OCI-LY1 (cell line): ENCODE measurements around the gene PLPPR2.

Experiments
- H2AFZ ChIP-seq: fragments of 200-600 bp; sonication (generic), shearing (Covaris generic); 2 replicates; pipeline ENCODE4 v1.6.0; 2014; ENCODE audit warnings: antibody characterized with exemption, mild to moderate bottlenecking, low read length
- H3F3A ChIP-seq: fragments of 200-600 bp; sonication (generic), shearing (Covaris generic); 2 replicates; pipeline ENCODE4 v1.6.0; 2014; ENCODE audit warnings: mild to moderate bottlenecking, antibody characterized with exemption, low read length, moderate library complexity; ENCODE audit not compliant: insufficient read depth
- H3K27ac ChIP-seq: fragments of 200-600 bp; sonication (generic); 2 replicates; pipeline ENCODE4 v1.5.1; 2014; ENCODE audit warnings: low read length, mixed run types, mild to moderate bottlenecking, low read depth; ENCODE audit not compliant: poor library complexity, severe bottlenecking
- H3K27me3 ChIP-seq: fragments of 200-600 bp; sonication (generic); 2 replicates; pipeline ENCODE4 v1.6.0; 2014; ENCODE audit warnings: antibody characterized with exemption, mild to moderate bottlenecking, low read length, moderate library complexity; ENCODE audit not compliant: insufficient read depth
- H3K36me3 ChIP-seq: fragments of 200-600 bp; sonication (generic); 2 replicates; pipeline ENCODE4 v1.6.1; 2014; ENCODE audit warnings: mild to moderate bottlenecking, antibody characterized with exemption, low read length, moderate library complexity, mixed read lengths; ENCODE audit not compliant: insufficient read depth
- H3K4me1 ChIP-seq: fragments of 200-600 bp; sonication (generic); 2 replicates; pipeline ENCODE4 v1.5.1; 2014; ENCODE audit warnings: mild to moderate bottlenecking, low read length, moderate library complexity; ENCODE audit not compliant: insufficient read depth, severe bottlenecking
- H3K4me2 ChIP-seq: fragments of 200-600 bp; sonication (generic), shearing (Covaris generic); 2 replicates; pipeline ENCODE4 v1.6.1; 2014; ENCODE audit warnings: low read length
- H3K4me3 ChIP-seq: fragments of 200-600 bp; sonication (generic); 2 replicates; pipeline ENCODE4 v1.5.1; 2014; ENCODE audit warnings: low read length, low read depth, mild to moderate bottlenecking, mixed read lengths; ENCODE audit not compliant: poor library complexity, severe bottlenecking
- H3K79me2 ChIP-seq: fragments of 200-600 bp; shearing (Covaris generic); 2 replicates; pipeline ENCODE4 v1.6.1; 2016; ENCODE audit warnings: mixed run types, low read length, mixed read lengths; ENCODE audit not compliant: insufficient read depth
- H3K9ac ChIP-seq: fragments of 200-600 bp; sonication (generic), shearing (Covaris generic); 2 replicates; pipeline ENCODE4 v1.6.1; 2014; ENCODE audit warnings: mild to moderate bottlenecking, low read length, mixed read lengths
- H3K9me2 ChIP-seq: fragments of 200-600 bp; sonication (generic), shearing (Covaris generic); 2 replicates; pipeline ENCODE4 v1.6.1; 2014; ENCODE audit warnings: low read depth, mild to moderate bottlenecking, low read length, mixed read lengths
- H3K9me3 ChIP-seq: fragments of 200-600 bp; shearing (Covaris generic); 2 replicates; pipeline ENCODE4 v1.6.1; 2014; ENCODE audit warnings: low read length, mixed read lengths
- H4K20me1 ChIP-seq: fragments of 200-600 bp; sonication (generic), shearing (Covaris generic); 2 replicates; pipeline ENCODE4 v1.6.0; 2016; ENCODE audit warnings: mild to moderate bottlenecking, low read length; ENCODE audit not compliant: insufficient read depth
- EZH2 ChIP-seq: fragments of 200-600 bp; sonication (generic), shearing (Covaris generic); IDR thresholded peaks from 2 replicates; pipeline ENCODE4 v1.8.0; 2017; ENCODE audit warnings: borderline replicate concordance, mixed run types, mild to moderate bottlenecking, antibody characterized with exemption, low read length, moderate library complexity, mixed read lengths
- TF ChIP-seq, protein P1 (sequence below): fragments of 200-600 bp; sonication (generic), shearing (Covaris generic); IDR thresholded peaks from 2 replicates; pipeline ENCODE4 v1.5.1; 2017; ENCODE audit warnings: mild to moderate bottlenecking, antibody characterized with exemption, low read length, moderate library complexity, mixed read lengths

PLPPR2 gene

DNA sequence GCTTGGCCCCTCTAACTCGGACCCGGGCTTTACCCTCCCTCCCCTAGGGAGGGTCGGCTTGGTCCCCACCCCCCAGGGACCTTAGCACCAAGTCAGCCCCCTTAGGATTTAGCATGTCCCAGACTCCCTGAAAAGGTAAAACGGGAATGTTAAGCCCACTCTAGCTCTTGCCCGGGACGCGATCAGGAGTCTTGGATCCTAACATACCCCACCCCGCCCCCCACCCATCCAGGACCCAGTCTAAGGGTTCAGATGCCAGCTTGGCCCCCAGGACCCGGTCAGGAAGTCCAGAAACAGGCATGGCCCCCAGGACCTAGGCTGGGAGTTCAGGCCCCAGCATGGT is 28.4 kb downstream of the PLPPR2 start:
- H3K9me3 ChIP-seq: no peaks in the 10 kb centered on the region
- no peak for TF ChIP-seq EZH2
- TF ChIP-seq, protein P1, sequence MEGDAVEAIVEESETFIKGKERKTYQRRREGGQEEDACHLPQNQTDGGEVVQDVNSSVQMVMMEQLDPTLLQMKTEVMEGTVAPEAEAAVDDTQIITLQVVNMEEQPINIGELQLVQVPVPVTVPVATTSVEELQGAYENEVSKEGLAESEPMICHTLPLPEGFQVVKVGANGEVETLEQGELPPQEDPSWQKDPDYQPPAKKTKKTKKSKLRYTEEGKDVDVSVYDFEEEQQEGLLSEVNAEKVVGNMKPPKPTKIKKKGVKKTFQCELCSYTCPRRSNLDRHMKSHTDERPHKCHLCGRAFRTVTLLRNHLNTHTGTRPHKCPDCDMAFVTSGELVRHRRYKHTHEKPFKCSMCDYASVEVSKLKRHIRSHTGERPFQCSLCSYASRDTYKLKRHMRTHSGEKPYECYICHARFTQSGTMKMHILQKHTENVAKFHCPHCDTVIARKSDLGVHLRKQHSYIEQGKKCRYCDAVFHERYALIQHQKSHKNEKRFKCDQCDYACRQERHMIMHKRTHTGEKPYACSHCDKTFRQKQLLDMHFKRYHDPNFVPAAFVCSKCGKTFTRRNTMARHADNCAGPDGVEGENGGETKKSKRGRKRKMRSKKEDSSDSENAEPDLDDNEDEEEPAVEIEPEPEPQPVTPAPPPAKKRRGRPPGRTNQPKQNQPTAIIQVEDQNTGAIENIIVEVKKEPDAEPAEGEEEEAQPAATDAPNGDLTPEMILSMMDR: no peak
- H2AFZ ChIP-seq: no peak overlapping the region
- peak overlapping the region; percentile 26; the same call in 1 of the 2 replicates for H3K9ac ChIP-seq
- no peaks in the 10 kb centered on the region for H3F3A ChIP-seq
- no peaks in the 10 kb centered on the region for H4K20me1 ChIP-seq
- peaks cover under 1% of the 10 kb centered on the region; the same call in 1 of the 2 replicates for H3K36me3 ChIP-seq
- peak overlapping the region; percentile 61 for H3K4me2 ChIP-seq
- H3K4me3 ChIP-seq: peak overlapping the region; percentile 51
- no peak overlapping the region for H3K27ac ChIP-seq
- no peaks in the 10 kb centered on the region for H3K9me2 ChIP-seq
- H3K27me3 ChIP-seq: no peaks in the 10 kb centered on the region
- peaks cover 40% of the 10 kb centered on the region for H3K4me1 ChIP-seq
- no peaks in the 10 kb centered on the region for H3K79me2 ChIP-seq

DNA sequence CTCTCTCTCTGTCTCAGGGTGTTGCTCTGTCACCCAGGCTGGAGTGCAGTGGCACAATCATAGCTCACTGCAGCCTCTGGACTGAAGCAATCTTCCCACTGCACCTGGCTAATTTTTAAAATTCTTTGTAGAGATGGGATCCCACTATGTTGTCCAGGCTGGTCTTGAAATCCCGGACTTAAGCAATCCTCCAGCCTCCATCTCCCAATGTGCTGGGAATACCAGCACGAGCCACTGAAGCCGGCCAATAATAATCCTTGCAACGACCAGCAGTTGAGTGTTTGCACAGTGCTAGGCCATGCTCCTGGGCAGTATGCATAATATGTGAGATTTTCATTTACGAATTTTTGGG is 29.5 kb downstream of the PLPPR2 start:
- H3K27me3 ChIP-seq: no peaks in the 10 kb centered on the region
- no peak overlapping the region for H3K9ac ChIP-seq
- H2AFZ ChIP-seq: no peak overlapping the region
- no peak overlapping the region for H3K4me2 ChIP-seq
- H3K9me3 ChIP-seq: no peaks in the 10 kb centered on the region
- no peak overlapping the region for H3K4me3 ChIP-seq
- H3K4me1 ChIP-seq: peaks cover 33% of the 10 kb centered on the region
- H3K79me2 ChIP-seq: no peaks in the 10 kb centered on the region
- no peaks in the 10 kb centered on the region for H3K9me2 ChIP-seq
- H3K27ac ChIP-seq: no peak overlapping the region
- no peaks in the 10 kb centered on the region for H3K36me3 ChIP-seq
- no peaks in the 10 kb centered on the region for H3F3A ChIP-seq
- TF ChIP-seq EZH2: no peak
- TF ChIP-seq, protein P1: no peak
- H4K20me1 ChIP-seq: no peaks in the 10 kb centered on the region

DNA sequence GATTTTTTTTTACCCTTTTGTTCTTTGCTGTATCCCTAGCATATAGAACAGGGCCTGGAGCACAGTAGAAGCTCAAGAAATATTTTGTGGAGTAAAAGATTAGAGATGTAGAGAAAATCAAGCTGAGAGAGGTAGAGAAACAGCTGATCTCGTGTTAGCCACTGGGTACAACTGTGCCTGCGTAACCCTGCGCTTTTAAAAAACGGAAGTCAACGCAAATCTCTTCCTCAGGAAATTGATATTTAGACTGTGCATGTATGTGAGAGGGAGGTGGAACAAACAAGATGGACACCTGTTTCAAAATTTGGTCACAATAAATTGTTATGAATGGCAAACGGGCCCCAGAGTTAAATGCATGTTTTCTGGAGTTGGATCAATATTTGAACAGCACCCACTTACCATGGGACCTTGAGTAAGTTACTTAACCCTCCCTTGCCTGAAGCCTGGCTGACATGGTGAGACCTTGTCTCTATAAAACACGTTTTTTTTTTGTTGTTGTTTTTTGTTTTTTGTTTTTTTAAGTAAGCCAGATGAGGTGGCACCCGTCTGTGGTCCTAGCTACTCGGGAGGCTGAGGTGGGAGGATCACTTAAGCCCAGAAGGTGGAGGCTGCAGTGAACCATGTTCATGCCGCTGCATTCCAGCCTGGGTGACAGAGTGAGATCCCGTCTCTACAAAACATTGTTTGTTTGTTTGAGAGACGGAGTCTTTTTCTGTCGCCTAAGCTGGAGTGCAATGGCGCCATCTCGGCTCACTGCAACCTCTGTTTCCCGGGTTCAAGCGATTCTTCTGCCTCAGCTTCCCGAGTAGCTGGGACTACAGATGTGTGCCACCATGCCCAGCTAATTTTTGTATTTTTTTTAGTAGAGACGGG is 32.2 kb downstream of the PLPPR2 start:
- Histone ChIP-seq H4K20me1 (no peaks in the 10 kb centered on the region), H3K9ac (no peak overlapping the region), H3K9me2 (no peaks in the 10 kb centered on the region), H3K27me3 (peaks cover 8% of the 10 kb centered on the region; the same call in 1 of the 2 replicates), H3K4me3 (no peak overlapping the region), H3K27ac (peak overlapping the region; percentile 38), H2AFZ (no peak overlapping the region), H3F3A (no peaks in the 10 kb centered on the region), H3K36me3 (no peaks in the 10 kb centered on the region; the same call in 1 of the 2 replicates), H3K79me2 (no peaks in the 10 kb centered on the region), H3K9me3 (0 out of 2 replicates have a peak, but pooled peaks cover 4% of the 10 kb centered on the region), H3K4me1 (peaks cover 25% of the 10 kb centered on the region), H3K4me2 (no peak overlapping the region; the same call in 1 of the 2 replicates)
- TF ChIP-seq, protein P1: no peak
- TF ChIP-seq EZH2: no peak
